Liver (tissue), 9 donors: ENCODE data around the gene CEP162. TPM values are rescaled to one million over a fixed set of nuclear protein-coding genes. Genes with fewer than 3 reads are reported as not detected.

Experiments
- DNase-seq: peaks from one replicate; pipeline ENCODE4 v3.0.0-alpha.2; 2017; ENCODE audit warnings: low spot score
- H3K27ac ChIP-seq, 2 donors: one replicate each; pipeline ENCODE4 v1.7.0; 2013; ENCODE audit warnings: inconsistent platforms in 2 of 2, low read length in 2 of 2, control low read depth in 1 of 2, low read depth in 1 of 2, mild to moderate bottlenecking in 1 of 2
- H3K27me3 ChIP-seq, 4 donors: one replicate each; pipeline versions ENCODE4 v1.6.1 to v1.7.0; 2013; ENCODE audit warnings: low read length in 3 of 4, inconsistent platforms in 1 of 4, mild to moderate bottlenecking in 1 of 4, moderate library complexity in 1 of 4; ENCODE audit not compliant: control insufficient read depth in 4 of 4, insufficient read depth in 4 of 4
- H3K36me3 ChIP-seq, 4 donors: one replicate each; pipeline versions ENCODE4 v1.6.1 to v1.7.0; 2013; ENCODE audit warnings: low read length in 3 of 4, mild to moderate bottlenecking in 3 of 4, low read depth in 1 of 4, moderate library complexity in 1 of 4; ENCODE audit not compliant: control insufficient read depth in 4 of 4, insufficient read depth in 3 of 4
- H3K4me1 ChIP-seq, 4 donors: one replicate each; pipeline versions ENCODE4 v1.6.1 to v1.7.0; 2013; ENCODE audit warnings: low read length in 3 of 4, mild to moderate bottlenecking in 3 of 4, moderate library complexity in 1 of 4; ENCODE audit not compliant: control insufficient read depth in 4 of 4, insufficient read depth in 4 of 4
- H3K4me3 ChIP-seq, 3 donors: one replicate each; pipeline versions ENCODE4 v1.6.1 to v1.7.0; 2013; ENCODE audit warnings: low read length in 3 of 3, control low read depth in 1 of 3, low read depth in 1 of 3, mild to moderate bottlenecking in 1 of 3
- H3K9ac ChIP-seq, 2 donors: one replicate each; pipeline ENCODE4 v1.7.0; 2013; ENCODE audit warnings: low read length in 2 of 2, mild to moderate bottlenecking in 2 of 2, moderate library complexity in 2 of 2, control low read depth in 1 of 2, low read depth in 1 of 2
- H3K9me3 ChIP-seq, 4 donors: one replicate each; pipeline versions ENCODE4 v1.6.1 to v1.7.0; 2013; ENCODE audit warnings: low read length in 3 of 4; ENCODE audit not compliant: control insufficient read depth in 4 of 4
- EGR1 ChIP-seq, 2 donors: IDR thresholded peaks; 2 replicates each; pipeline ENCODE4 v1.6.1; 2016 to 2018; ENCODE audit warnings: antibody characterized with exemption in 2 of 2, low read depth in 2 of 2
- FOXA1 ChIP-seq: IDR thresholded peaks from 2 replicates; pipeline ENCODE4 v1.6.1; 2016; ENCODE audit warnings: antibody characterized with exemption
- GABPA ChIP-seq, 2 donors: IDR thresholded peaks in 1 of 2; conservative IDR thresholded peaks in 1 of 2; 2 replicates each; pipeline ENCODE4 v1.6.1; 2016; ENCODE audit warnings: antibody characterized with exemption in 2 of 2, mild to moderate bottlenecking in 1 of 2, moderate library complexity in 1 of 2
- HNF4A ChIP-seq, 2 donors: conservative IDR thresholded peaks; 2 replicates each; pipeline ENCODE4 v1.6.1; 2016; ENCODE audit warnings: antibody characterized with exemption in 2 of 2, mild to moderate bottlenecking in 2 of 2
- HNF4G ChIP-seq: IDR thresholded peaks from 2 replicates; pipeline ENCODE4 v1.6.1; 2016; ENCODE audit warnings: antibody characterized with exemption
- JUND ChIP-seq, 2 donors: IDR thresholded peaks; 2 replicates each; pipeline ENCODE4 v1.6.1; 2016; ENCODE audit warnings: antibody characterized with exemption in 2 of 2
- NR2F2 ChIP-seq: IDR thresholded peaks from 2 replicates; pipeline ENCODE4 v1.6.1; 2016; ENCODE audit warnings: antibody characterized with exemption
- RAD21 ChIP-seq, 2 donors: IDR thresholded peaks; 2 replicates each; pipeline ENCODE4 v1.6.1; 2016; ENCODE audit warnings: antibody characterized with exemption in 2 of 2, mild to moderate bottlenecking in 2 of 2
- RXRA ChIP-seq, 2 donors: IDR thresholded peaks; 2 replicates each; pipeline ENCODE4 v1.6.1; 2017 to 2018; ENCODE audit warnings: antibody characterized with exemption in 2 of 2, mild to moderate bottlenecking in 1 of 2
- SP1 ChIP-seq: IDR thresholded peaks from 2 replicates; pipeline ENCODE4 v1.6.1; 2018; ENCODE audit warnings: antibody characterized with exemption, mild to moderate bottlenecking
- TAF1 ChIP-seq: conservative IDR thresholded peaks from 2 replicates; pipeline ENCODE4 v1.6.1; 2016; ENCODE audit warnings: antibody characterized with exemption, mild to moderate bottlenecking
- YY1 ChIP-seq: IDR thresholded peaks from 2 replicates; pipeline ENCODE4 v1.6.1; 2016; ENCODE audit warnings: antibody characterized with exemption, mild to moderate bottlenecking
- ZBTB33 ChIP-seq: IDR thresholded peaks from 2 replicates; pipeline ENCODE4 v1.6.1; 2016; ENCODE audit warnings: antibody characterized with exemption
- WGBS: extraction: QIAGEN DNeasy Blood & Tissue Kit; methylation state at CpG from one replicate; pipeline ENCODE4 v1.1.7; 2013; 5-methylcytosine and 5-hydroxymethylcytosine counted together
- polyA plus RNA-seq, 2 donors: library from polyadenylated mRNA; stranded (reverse) in 1 of 2; unstranded in 1 of 2; fragments of 200-250 nt in 1 of 2; fragments of >200 nt in 1 of 2; fragmentation: Nextera tagmentation in 1 of 2; extraction: Ambion mirVana in 1 of 2; gene quantifications; one replicate each; pipeline versions ENCODE4 v1.2.1 to v1.2.3, GENCODE V29; 2013 to 2015
- total RNA-seq, 2 donors: library from RNA; depleted of rRNA; stranded (reverse); fragments of >200 nt; gene quantifications; one replicate each; pipeline ENCODE4 v1.2.3, GENCODE V29; 2014
- TF ChIP-seq, protein P1 (sequence below): IDR thresholded peaks from 2 replicates; pipeline ENCODE4 v1.6.1; 2016; ENCODE audit warnings: antibody characterized with exemption
- TF ChIP-seq, protein P2 (sequence below): fragments of 150-350 bp; IDR thresholded peaks from 2 replicates; pipeline ENCODE4 v1.5.1; 2017; ENCODE audit warnings: improper control_type of control experiment, low read depth, low read length; ENCODE audit not compliant: missing input control
- TF ChIP-seq, protein P3 (sequence below): IDR thresholded peaks from 2 replicates; pipeline ENCODE4 v1.6.1; 2016; ENCODE audit warnings: antibody characterized with exemption
- TF ChIP-seq, protein P4 (sequence below): IDR thresholded peaks from 2 replicates; pipeline ENCODE4 v1.6.1; 2016; ENCODE audit warnings: antibody characterized with exemption, mild to moderate bottlenecking
- donor health status: healthy.
- donor health status: healthy.
- donor health status: healthy.
- donor health status: healthy.
- donor health status: healthy.

Gene CEP162
- total and polyA plus RNA-seq, 4 donors: 0.87 to 4.4 (median 2.6) TPM

DNA sequence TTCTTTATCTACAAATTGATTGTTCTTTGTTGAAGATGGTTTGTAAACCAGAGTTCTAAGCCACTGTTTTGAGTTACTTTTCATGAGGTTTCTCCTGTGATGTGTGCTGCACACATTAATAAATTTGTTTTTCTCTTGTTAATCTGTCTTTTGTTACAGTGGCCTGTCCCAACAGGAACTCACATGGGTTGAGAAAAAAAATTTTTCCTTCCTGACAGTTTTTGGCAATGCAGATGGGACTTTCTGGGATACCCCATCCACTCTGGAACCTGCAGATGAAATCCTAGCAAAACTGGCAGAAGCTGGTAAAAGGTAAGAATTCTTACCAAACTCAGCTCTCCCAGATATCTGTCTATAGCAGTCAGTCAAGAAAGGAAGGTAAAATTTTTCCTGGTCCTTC, 88.1 kb downstream of the CEP162 start (continued):
- TF ChIP-seq, protein P1, sequence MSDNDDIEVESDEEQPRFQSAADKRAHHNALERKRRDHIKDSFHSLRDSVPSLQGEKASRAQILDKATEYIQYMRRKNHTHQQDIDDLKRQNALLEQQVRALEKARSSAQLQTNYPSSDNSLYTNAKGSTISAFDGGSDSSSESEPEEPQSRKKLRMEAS: no peak
- TF ChIP-seq FOXA1 (no peak), EGR1 (IDR thresholded peaks at IDR 0.05; ENCODE audit: low read depth in 2 of 2) (no peak), GABPA (IDR thresholded peaks at IDR 0.05 in 1 of 2, conservative IDR thresholded peaks at IDR 0.05 in 1 of 2) (no peak)
- TF ChIP-seq, protein P2, sequence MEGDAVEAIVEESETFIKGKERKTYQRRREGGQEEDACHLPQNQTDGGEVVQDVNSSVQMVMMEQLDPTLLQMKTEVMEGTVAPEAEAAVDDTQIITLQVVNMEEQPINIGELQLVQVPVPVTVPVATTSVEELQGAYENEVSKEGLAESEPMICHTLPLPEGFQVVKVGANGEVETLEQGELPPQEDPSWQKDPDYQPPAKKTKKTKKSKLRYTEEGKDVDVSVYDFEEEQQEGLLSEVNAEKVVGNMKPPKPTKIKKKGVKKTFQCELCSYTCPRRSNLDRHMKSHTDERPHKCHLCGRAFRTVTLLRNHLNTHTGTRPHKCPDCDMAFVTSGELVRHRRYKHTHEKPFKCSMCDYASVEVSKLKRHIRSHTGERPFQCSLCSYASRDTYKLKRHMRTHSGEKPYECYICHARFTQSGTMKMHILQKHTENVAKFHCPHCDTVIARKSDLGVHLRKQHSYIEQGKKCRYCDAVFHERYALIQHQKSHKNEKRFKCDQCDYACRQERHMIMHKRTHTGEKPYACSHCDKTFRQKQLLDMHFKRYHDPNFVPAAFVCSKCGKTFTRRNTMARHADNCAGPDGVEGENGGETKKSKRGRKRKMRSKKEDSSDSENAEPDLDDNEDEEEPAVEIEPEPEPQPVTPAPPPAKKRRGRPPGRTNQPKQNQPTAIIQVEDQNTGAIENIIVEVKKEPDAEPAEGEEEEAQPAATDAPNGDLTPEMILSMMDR: no peak

DNA sequence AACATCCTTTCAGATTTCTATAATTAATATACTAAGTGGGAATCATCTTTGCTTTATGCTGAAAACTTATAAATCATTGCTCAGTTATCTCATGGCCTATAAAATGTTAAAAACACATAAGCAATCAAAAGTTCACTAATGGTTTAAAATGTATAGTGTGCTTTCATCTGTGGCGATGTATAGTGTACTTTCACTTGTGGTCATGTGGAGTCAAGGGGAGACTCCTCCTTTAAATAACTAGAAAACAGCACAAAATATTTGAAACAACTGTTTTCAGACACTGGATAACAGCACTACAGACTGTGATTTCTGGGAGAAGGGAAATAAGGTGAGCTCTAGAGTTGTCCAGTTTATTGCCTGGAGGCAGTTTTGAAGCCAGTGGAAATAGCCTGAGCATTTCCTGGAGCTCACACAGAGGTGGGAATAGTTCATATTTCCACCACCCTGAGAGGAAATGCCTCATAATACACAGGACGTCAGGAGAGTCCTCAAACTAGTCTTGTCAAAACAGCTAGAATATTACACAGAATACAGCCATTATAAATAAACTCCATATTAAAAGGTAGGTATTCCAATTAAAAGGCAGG, 89.4 kb downstream of the CEP162 start:
- Histone ChIP-seq H3K4me1 (no peaks in the 10 kb centered on the region), H3K4me3 (no peak overlapping the region), H3K27ac (no peak overlapping the region), H3K36me3 (peaks cover 0 to 4% (median 2%) of the 10 kb centered on the region in 4 donors), H3K9ac (no peak overlapping the region), H3K9me3 (no peaks in the 10 kb centered on the region), H3K27me3 (no peaks in the 10 kb centered on the region)
- DNase-seq: no peak
- TF ChIP-seq, protein P2: no peak
- TF ChIP-seq JUND (IDR thresholded peaks at IDR 0.05): no peak
- no peak for TF ChIP-seq RAD21 (IDR thresholded peaks at IDR 0.05)
- no peak for TF ChIP-seq EGR1 (IDR thresholded peaks at IDR 0.05; ENCODE audit: low read depth in 2 of 2)
- no peak for TF ChIP-seq HNF4A (conservative IDR thresholded peaks at IDR 0.05)
- TF ChIP-seq FOXA1: no peak
- no peak for TF ChIP-seq NR2F2
- TF ChIP-seq, protein P1: no peak
- TF ChIP-seq HNF4G: no peak
- no peak for TF ChIP-seq RXRA (IDR thresholded peaks at IDR 0.05)
- no peak for TF ChIP-seq GABPA (IDR thresholded peaks at IDR 0.05 in 1 of 2, conservative IDR thresholded peaks at IDR 0.05 in 1 of 2)
- TF ChIP-seq, protein P3, sequence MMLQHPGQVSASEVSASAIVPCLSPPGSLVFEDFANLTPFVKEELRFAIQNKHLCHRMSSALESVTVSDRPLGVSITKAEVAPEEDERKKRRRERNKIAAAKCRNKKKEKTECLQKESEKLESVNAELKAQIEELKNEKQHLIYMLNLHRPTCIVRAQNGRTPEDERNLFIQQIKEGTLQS: no peak
- no peak for TF ChIP-seq ZBTB33
- TF ChIP-seq TAF1: no peak
- TF ChIP-seq, protein P4, sequence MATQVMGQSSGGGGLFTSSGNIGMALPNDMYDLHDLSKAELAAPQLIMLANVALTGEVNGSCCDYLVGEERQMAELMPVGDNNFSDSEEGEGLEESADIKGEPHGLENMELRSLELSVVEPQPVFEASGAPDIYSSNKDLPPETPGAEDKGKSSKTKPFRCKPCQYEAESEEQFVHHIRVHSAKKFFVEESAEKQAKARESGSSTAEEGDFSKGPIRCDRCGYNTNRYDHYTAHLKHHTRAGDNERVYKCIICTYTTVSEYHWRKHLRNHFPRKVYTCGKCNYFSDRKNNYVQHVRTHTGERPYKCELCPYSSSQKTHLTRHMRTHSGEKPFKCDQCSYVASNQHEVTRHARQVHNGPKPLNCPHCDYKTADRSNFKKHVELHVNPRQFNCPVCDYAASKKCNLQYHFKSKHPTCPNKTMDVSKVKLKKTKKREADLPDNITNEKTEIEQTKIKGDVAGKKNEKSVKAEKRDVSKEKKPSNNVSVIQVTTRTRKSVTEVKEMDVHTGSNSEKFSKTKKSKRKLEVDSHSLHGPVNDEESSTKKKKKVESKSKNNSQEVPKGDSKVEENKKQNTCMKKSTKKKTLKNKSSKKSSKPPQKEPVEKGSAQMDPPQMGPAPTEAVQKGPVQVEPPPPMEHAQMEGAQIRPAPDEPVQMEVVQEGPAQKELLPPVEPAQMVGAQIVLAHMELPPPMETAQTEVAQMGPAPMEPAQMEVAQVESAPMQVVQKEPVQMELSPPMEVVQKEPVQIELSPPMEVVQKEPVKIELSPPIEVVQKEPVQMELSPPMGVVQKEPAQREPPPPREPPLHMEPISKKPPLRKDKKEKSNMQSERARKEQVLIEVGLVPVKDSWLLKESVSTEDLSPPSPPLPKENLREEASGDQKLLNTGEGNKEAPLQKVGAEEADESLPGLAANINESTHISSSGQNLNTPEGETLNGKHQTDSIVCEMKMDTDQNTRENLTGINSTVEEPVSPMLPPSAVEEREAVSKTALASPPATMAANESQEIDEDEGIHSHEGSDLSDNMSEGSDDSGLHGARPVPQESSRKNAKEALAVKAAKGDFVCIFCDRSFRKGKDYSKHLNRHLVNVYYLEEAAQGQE: no peak
- TF ChIP-seq YY1: no peak
- no peak for TF ChIP-seq SP1
- 84% methylated on average over 2 of the region's 2 CpGs for WGBS
